ENCODE measurements around the gene UBAP1L.
"Not testable (repeated sequence)": the region's sequence is repeated elsewhere in the genome, so short reads cannot be mapped to it uniquely, and the experiment has no call there.

Gene UBAP1L

GRCh38 chr15:65099801-65100200 lies 15.2 kb downstream of the UBAP1L start:
- not testable (repeated sequence) for DNase-seq (ENCODE audit: low spot score)

GRCh38 chr15:65099336-65099735 lies 15.7 kb downstream of the UBAP1L start:
- no peak for DNase-seq (ENCODE audit: low spot score)

- no peak for DNase-seq (ENCODE audit: low spot score)
These were observed 17.2 kb downstream of the UBAP1L start for GRCh38 chr15:65097651-65098263.

- peak; percentile 27 for DNase-seq (ENCODE audit: low spot score)
These were observed 18.3 kb downstream of the UBAP1L start for GRCh38 chr15:65096481-65097385.

- DNase-seq (ENCODE audit: low spot score), result no peak
These were observed 19.3 kb downstream of the UBAP1L start for GRCh38 chr15:65095747-65096104.

GRCh38 chr15:65095011-65095746 lies 19.8 kb downstream of the UBAP1L start:
- DNase-seq (ENCODE audit: low spot score), result no peak

- DNase-seq (ENCODE audit: low spot score), result no peak
These were observed 20.6 kb downstream of the UBAP1L start for GRCh38 chr15:65094294-65094995.

GRCh38 chr15:65093793-65094170 lies 21.2 kb downstream of the UBAP1L start:
- DNase-seq (ENCODE audit: low spot score), result not testable (repeated sequence)

GRCh38 chr15:65092911-65093792 lies 21.8 kb downstream of the UBAP1L start:
- DNase-seq (ENCODE audit: low spot score), result no peak

- no peak for DNase-seq (ENCODE audit: low spot score)
These were observed 22.8 kb downstream of the UBAP1L start for GRCh38 chr15:65091946-65092770.

GRCh38 chr15:65089206-65089824 lies 25.7 kb downstream of the UBAP1L start:
- no peak for DNase-seq (ENCODE audit: low spot score)

- DNase-seq (ENCODE audit: low spot score), result no peak
These were observed 26.4 kb downstream of the UBAP1L start for GRCh38 chr15:65088643-65089021.

- no peak for DNase-seq (ENCODE audit: low spot score)
These were observed 26.9 kb downstream of the UBAP1L start for GRCh38 chr15:65087873-65088642.

GRCh38 chr15:65087411-65087810 lies 27.6 kb downstream of the UBAP1L start:
- no peak for DNase-seq (ENCODE audit: low spot score)

GRCh38 chr15:65086680-65087111 lies 28.3 kb downstream of the UBAP1L start:
- DNase-seq (ENCODE audit: low spot score), result peak; percentile 72

GRCh38 chr15:65085990-65086679 lies 28.9 kb downstream of the UBAP1L start:
- DNase-seq (ENCODE audit: low spot score), result no peak

GRCh38 chr15:65085207-65085753 lies 29.7 kb downstream of the UBAP1L start:
- no peak for DNase-seq (ENCODE audit: low spot score)
